ENCODE measurements around the gene PC. TPM values are rescaled to one million over a fixed set of nuclear protein-coding genes. Genes with fewer than 3 reads are reported as not detected.

The PC gene
- total and polyA plus RNA-seq, 2 donors (not counting 3 experiments of a cell fraction or from before 2014, with no cell fraction given), result 5.5 to 17.5 TPM

DNA sequence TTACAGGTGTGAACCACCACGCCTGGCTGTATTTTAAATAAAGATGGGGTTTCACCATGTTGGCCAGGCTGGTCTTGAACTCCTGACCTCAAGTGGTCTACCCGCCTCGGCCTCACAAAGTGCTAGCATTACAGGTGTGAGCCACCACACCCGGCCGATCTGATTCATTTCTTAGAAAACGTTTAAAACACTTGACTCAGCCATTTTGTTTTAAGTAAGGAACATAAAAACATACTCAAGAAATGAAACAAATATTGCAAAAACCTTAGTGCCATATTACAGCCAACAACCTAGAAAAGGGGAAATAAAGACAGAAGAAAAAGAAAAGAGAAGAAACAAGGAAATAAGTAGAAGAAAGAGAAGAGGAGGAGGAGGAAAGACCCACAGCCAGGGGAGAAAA is 84.0 kb downstream of the PC start:
- BruUV-seq (replicated peaks), result no TSS peak
- dilution Hi-C loops (cut with MboI; ENCODE audit: extremely low pct_ligation_motif_present, low sequenced_read_pairs) (no loop called here), intact Hi-C loops (cut with micrococcal nuclease) (no loop called here)
- ChIA-PET CTCF (interaction anchor here (2.2 kb wide), 1 partner anchor 9 kb away, joined by 10 read pairs; no protein-coding TSS in a partner anchor), POLR2A (no interaction called here)
- no peaks in the 10 kb centered on the region for H3K79me2 ChIP-seq (ENCODE audit: control insufficient read depth, insufficient read depth, low read length)
- TF ChIP-seq JUN (IDR thresholded peaks at IDR 0.05; ENCODE audit: borderline replicate concordance, insufficient read depth, insufficient read length, low read depth) (no peak), FOS (IDR thresholded peaks at IDR 0.05; ENCODE audit: borderline replicate concordance, insufficient read depth, low read length) (no peak), EZH2 (IDR thresholded peaks at IDR 0.05; ENCODE audit: borderline replicate concordance, low read depth, low read length, severe bottlenecking) (no peak), POLR2A (IDR thresholded peaks at IDR 0.05; ENCODE audit: low read depth, low read length) (no peak), MYC (IDR thresholded peaks at IDR 0.05; ENCODE audit: low read depth, low read length) (no peak), GATA2 (IDR thresholded peaks at IDR 0.05; ENCODE audit: insufficient read depth, insufficient read length, low read depth, low read length) (no peak), CTCF (IDR thresholded peaks at IDR 0.05; ENCODE audit: extremely low read depth in 1 of 2, insufficient read depth in 1 of 2, low read depth in 1 of 2, low read length in 2 of 2) (no peak), POLR2AphosphoS5 (IDR thresholded peaks at IDR 0.05; ENCODE audit: insufficient read depth, low read depth, low read length) (no peak)
- TF ChIP-seq, protein P1, sequence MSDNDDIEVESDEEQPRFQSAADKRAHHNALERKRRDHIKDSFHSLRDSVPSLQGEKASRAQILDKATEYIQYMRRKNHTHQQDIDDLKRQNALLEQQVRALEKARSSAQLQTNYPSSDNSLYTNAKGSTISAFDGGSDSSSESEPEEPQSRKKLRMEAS (IDR thresholded peaks at IDR 0.05; ENCODE audit: insufficient read depth, insufficient read length), result no peak
- H3K9me1 ChIP-seq (replicated peaks; ENCODE audit: control insufficient read depth, extremely low read depth, insufficient read depth, low read length), result no peaks in the 10 kb centered on the region
- DNase-seq (ENCODE audit: low read depth, low spot score) (no peak), FAIRE-seq (no peak)
- H3K36me3 ChIP-seq (ENCODE audit: control insufficient read depth in 2 of 2, extremely low read depth in 1 of 2, insufficient read depth in 2 of 2, low read length in 2 of 2), result no peaks in the 10 kb centered on the region
- H3K27ac ChIP-seq (ENCODE audit: insufficient read depth, low read depth, low read length), result no peak overlapping the region
- no peaks in the 10 kb centered on the region for H3K9me3 ChIP-seq (replicated peaks; ENCODE audit: control insufficient read depth, insufficient read depth, low read length)
- no peaks in the 10 kb centered on the region for H3K4me1 ChIP-seq (ENCODE audit: control insufficient read depth, extremely low read depth, insufficient read depth, low read length)
- H4K20me1 ChIP-seq (replicated peaks; ENCODE audit: control insufficient read depth, extremely low read depth, insufficient read depth, low read length), result no peaks in the 10 kb centered on the region
- H2AFZ ChIP-seq (ENCODE audit: low read depth, low read length), result no peak overlapping the region
- H3K27me3 ChIP-seq (ENCODE audit: control insufficient read depth in 2 of 2, insufficient read depth in 2 of 2, low read length in 2 of 2), result no peaks in the 10 kb centered on the region
- no peak overlapping the region for H3K4me3 ChIP-seq (replicated peaks in 1 of 3; ENCODE audit: insufficient read depth in 1 of 3, low read depth in 1 of 3, low read length in 3 of 3)
- H3K9ac ChIP-seq (replicated peaks; ENCODE audit: extremely low read depth, insufficient read depth, low read length), result no peak overlapping the region
- no peak overlapping the region for H3K4me2 ChIP-seq (ENCODE audit: insufficient read depth, low read length)

Data from endothelial cell of umbilical vein (primary cell).